ENCODE results near the gene CLK3. TPM values are rescaled to one million over a fixed set of nuclear protein-coding genes. Genes with fewer than 3 reads are reported as not detected.

Gene CLK3
- total and polyA plus RNA-seq, 2 of the 13 experiments (the other 11 are each of a cell fraction or from before 2014, with no cell fraction given), result 41.5 to 82.0 TPM

DNA sequence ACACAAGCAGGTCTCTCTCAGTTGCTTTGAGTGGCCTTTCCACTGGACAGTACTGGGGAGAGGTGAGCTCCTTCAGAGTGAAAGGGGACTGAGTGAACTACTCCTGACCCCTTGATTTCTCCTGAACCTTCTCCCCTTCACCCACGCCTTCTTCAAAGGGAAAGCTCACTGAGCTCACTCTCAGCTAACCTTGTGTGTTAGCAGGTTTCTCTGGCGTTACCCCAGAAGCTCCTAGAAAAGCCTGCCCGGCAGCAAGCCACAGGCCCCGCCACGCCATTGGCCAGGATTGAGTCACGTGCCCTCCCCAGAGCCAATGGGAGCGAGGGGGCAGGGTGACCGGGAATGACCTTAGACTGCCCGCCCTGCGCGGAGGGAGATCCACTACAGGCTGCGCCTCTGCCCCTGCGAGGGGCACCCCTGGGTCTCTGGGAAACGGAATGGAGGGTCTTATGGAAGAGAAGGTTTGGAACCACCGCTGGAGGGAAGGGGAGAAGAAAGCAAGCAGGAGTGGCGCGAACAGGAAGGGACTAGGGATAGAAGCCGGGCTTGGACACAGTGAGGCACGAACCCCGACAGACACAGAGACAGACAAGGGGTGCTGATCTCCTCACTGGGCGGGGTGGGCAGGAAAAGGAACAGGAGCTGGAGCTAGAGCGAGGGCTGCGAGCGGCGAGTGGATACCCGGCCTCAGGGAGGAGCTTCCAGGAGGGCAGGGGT is 17.4 kb upstream of the CLK3 start (continued):
- TF ChIP-seq ZNF674 (CRISPR knock-in tag; IDR thresholded peaks at IDR 0.05; ENCODE audit: low read depth) (no peak), REL (CRISPR knock-in tag; conservative IDR thresholded peaks at IDR 0.05) (no peak), NFRKB (IDR thresholded peaks at IDR 0.05) (no peak), PRPF4 (IDR thresholded peaks at IDR 0.05; ENCODE audit: low read depth, low read length, poor library complexity, severe bottlenecking) (no peak), NR2F2 (IDR thresholded peaks at IDR 0.05; ENCODE audit: borderline replicate concordance, low read depth) (0 out of 2 replicates have a peak, but pooled peaks have one; percentile 50), SIN3B (IDR thresholded peaks at IDR 0.05; ENCODE audit: low read length) (no peak), HOXD1 (CRISPR knock-in tag; IDR thresholded peaks at IDR 0.05) (no peak), CEBPG (CRISPR knock-in tag; IDR thresholded peaks at IDR 0.05) (no peak), HHEX (CRISPR knock-in tag; IDR thresholded peaks at IDR 0.05) (no peak), SP2 (CRISPR knock-in tag; IDR thresholded peaks at IDR 0.05) (no peak; the same call in 1 of the 2 replicates), ZNF556 (CRISPR knock-in tag; IDR thresholded peaks at IDR 0.05; ENCODE audit: borderline replicate concordance) (0 out of 2 replicates have a peak, but pooled peaks have one; percentile 69), RARA (CRISPR knock-in tag; IDR thresholded peaks at IDR 0.05) (peak; percentile 57; the same call in 1 of the 2 replicates), ZNF234 (CRISPR knock-in tag; conservative IDR thresholded peaks at IDR 0.05) (no peak), ZFP90 (CRISPR knock-in tag; IDR thresholded peaks at IDR 0.05; ENCODE audit: borderline replicate concordance) (no peak), NCOA5 (CRISPR knock-in tag; IDR thresholded peaks at IDR 0.05) (no peak), FOXO1 (CRISPR knock-in tag; IDR thresholded peaks at IDR 0.05) (0 out of 2 replicates have a peak, but pooled peaks have one; percentile 25), SRSF4 (IDR thresholded peaks at IDR 0.05; ENCODE audit: low read depth, low read length, poor library complexity, severe bottlenecking) (no peak), ZNF879 (CRISPR knock-in tag; IDR thresholded peaks at IDR 0.05) (no peak), NRL (CRISPR knock-in tag; IDR thresholded peaks at IDR 0.05; ENCODE audit: borderline replicate concordance) (peak; percentile 80)
- TF ChIP-seq, protein P1, sequence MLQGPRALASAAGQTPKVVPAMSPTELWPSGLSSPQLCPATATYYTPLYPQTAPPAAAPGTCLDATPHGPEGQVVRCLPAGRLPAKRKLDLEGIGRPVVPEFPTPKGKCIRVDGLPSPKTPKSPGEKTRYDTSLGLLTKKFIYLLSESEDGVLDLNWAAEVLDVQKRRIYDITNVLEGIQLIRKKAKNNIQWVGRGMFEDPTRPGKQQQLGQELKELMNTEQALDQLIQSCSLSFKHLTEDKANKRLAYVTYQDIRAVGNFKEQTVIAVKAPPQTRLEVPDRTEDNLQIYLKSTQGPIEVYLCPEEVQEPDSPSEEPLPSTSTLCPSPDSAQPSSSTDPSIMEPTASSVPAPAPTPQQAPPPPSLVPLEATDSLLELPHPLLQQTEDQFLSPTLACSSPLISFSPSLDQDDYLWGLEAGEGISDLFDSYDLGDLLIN (CRISPR knock-in tag; IDR thresholded peaks at IDR 0.05; ENCODE audit: borderline replicate concordance), result no peak
- TF ChIP-seq, protein P2, sequence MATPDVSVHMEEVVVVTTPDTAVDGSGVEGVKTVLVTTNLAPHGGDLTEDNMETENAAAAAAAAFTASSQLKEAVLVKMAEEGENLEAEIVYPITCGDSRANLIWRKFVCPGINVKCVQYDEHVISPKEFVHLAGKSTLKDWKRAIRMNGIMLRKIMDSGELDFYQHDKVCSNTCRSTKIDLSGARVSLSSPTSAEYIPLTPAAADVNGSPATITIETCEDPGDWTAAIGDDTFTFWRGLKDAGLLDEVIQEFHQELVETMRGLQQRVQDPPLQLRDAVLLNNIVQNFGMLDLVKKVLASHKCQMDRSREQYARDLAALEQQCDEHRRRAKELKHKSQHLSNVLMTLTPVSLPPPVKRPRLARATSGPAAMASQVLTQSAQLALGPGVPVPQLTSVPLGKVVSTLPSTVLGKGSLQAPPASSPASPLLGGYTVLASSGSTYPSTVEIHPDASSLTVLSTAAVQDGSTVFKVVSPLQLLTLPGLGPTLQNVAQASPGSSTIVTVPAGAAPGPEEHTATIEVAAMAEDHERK (CRISPR knock-in tag; IDR thresholded peaks at IDR 0.05; ENCODE audit: low read depth), result no peak
- TF ChIP-seq, protein P3, sequence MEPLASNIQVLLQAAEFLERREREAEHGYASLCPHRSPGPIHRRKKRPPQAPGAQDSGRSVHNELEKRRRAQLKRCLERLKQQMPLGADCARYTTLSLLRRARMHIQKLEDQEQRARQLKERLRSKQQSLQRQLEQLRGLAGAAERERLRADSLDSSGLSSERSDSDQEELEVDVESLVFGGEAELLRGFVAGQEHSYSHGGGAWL (CRISPR knock-in tag; IDR thresholded peaks at IDR 0.05), result peak; percentile 54; the same call in 1 of the 2 replicates
- TF ChIP-seq, protein P4, sequence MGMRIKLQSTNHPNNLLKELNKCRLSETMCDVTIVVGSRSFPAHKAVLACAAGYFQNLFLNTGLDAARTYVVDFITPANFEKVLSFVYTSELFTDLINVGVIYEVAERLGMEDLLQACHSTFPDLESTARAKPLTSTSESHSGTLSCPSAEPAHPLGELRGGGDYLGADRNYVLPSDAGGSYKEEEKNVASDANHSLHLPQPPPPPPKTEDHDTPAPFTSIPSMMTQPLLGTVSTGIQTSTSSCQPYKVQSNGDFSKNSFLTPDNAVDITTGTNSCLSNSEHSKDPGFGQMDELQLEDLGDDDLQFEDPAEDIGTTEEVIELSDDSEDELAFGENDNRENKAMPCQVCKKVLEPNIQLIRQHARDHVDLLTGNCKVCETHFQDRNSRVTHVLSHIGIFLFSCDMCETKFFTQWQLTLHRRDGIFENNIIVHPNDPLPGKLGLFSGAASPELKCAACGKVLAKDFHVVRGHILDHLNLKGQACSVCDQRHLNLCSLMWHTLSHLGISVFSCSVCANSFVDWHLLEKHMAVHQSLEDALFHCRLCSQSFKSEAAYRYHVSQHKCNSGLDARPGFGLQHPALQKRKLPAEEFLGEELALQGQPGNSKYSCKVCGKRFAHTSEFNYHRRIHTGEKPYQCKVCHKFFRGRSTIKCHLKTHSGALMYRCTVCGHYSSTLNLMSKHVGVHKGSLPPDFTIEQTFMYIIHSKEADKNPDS (CRISPR knock-in tag; IDR thresholded peaks at IDR 0.05), result no peak
- TF ChIP-seq, protein P5, sequence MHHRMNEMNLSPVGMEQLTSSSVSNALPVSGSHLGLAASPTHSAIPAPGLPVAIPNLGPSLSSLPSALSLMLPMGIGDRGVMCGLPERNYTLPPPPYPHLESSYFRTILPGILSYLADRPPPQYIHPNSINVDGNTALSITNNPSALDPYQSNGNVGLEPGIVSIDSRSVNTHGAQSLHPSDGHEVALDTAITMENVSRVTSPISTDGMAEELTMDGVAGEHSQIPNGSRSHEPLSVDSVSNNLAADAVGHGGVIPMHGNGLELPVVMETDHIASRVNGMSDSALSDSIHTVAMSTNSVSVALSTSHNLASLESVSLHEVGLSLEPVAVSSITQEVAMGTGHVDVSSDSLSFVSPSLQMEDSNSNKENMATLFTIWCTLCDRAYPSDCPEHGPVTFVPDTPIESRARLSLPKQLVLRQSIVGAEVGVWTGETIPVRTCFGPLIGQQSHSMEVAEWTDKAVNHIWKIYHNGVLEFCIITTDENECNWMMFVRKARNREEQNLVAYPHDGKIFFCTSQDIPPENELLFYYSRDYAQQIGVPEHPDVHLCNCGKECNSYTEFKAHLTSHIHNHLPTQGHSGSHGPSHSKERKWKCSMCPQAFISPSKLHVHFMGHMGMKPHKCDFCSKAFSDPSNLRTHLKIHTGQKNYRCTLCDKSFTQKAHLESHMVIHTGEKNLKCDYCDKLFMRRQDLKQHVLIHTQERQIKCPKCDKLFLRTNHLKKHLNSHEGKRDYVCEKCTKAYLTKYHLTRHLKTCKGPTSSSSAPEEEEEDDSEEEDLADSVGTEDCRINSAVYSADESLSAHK (CRISPR knock-in tag; IDR thresholded peaks at IDR 0.05; ENCODE audit: borderline replicate concordance), result no peak
